Keratinocyte (primary cell): ENCODE measurements around the gene TMEM270. TPM values are rescaled to one million over a fixed set of nuclear protein-coding genes. Genes with fewer than 3 reads are reported as not detected.

Experiments
- DNase-seq: peaks from one replicate; pipeline ENCODE4 v3.0.0-alpha.2; 2011; ENCODE audit warnings: low read depth, missing footprints, low spot score
- FAIRE-seq: peaks from 2 replicates; lab custom pipeline; 2011; peaks lifted over from hg19 to GRCh38; lab: Jason Lieb, UNC
- H2AFZ ChIP-seq: 2 replicates; pipeline ENCODE4 v1.6.0; 2012; ENCODE audit warnings: low read length, control low read depth, inconsistent platforms; ENCODE audit not compliant: control insufficient read depth
- H3K27ac ChIP-seq: 2 replicates; pipeline ENCODE4 v1.5.1; 2011; ENCODE audit warnings: low read length; ENCODE audit not compliant: control insufficient read depth, insufficient read depth
- H3K27me3 ChIP-seq: 3 replicates; pipeline ENCODE4 v1.6.0; 2011; ENCODE audit warnings: low read length; ENCODE audit not compliant: control insufficient read depth, insufficient read depth; ENCODE audit errors: extremely low read depth
- H3K36me3 ChIP-seq, 2 experiments: 2 replicates in 1 of 2; 3 replicates in 1 of 2; pipeline ENCODE4 v1.5.1; 2011; ENCODE audit warnings: low read length in 2 of 2, mild to moderate bottlenecking in 1 of 2; ENCODE audit not compliant: control insufficient read depth in 2 of 2, insufficient read depth in 2 of 2; ENCODE audit errors: extremely low read depth in 1 of 2
- H3K4me1 ChIP-seq: 3 replicates; pipeline ENCODE4 v1.5.1; 2011; ENCODE audit warnings: low read length; ENCODE audit not compliant: control insufficient read depth, insufficient read depth; ENCODE audit errors: extremely low read depth
- H3K4me2 ChIP-seq: 3 replicates; pipeline ENCODE4 v1.6.0; 2011; ENCODE audit warnings: low read depth, low read length; ENCODE audit not compliant: control insufficient read depth, insufficient read depth; ENCODE audit errors: extremely low read depth
- H3K4me3 ChIP-seq, 3 experiments: fragments of 200-600 bp in 1 of 3; sonication (generic) in 1 of 3; 2 replicates in 2 of 3; 3 replicates in 1 of 3; pipeline ENCODE4 v1.5.1; 2011 to 2016; ENCODE audit warnings: low read length in 3 of 3, mild to moderate bottlenecking in 3 of 3, control low read depth in 2 of 3, inconsistent platforms in 1 of 3, low read depth in 1 of 3, mixed read lengths in 1 of 3, mixed run types in 1 of 3, moderate library complexity in 1 of 3; ENCODE audit not compliant: control insufficient read depth in 2 of 3, insufficient read depth in 2 of 3; ENCODE audit errors: extremely low read depth in 1 of 3
- H3K79me2 ChIP-seq: 2 replicates; pipeline ENCODE4 v1.6.0; 2012; ENCODE audit warnings: low read length; ENCODE audit not compliant: control insufficient read depth, insufficient read depth
- H3K9ac ChIP-seq: 3 replicates; pipeline ENCODE4 v1.6.0; 2011; ENCODE audit warnings: low read length; ENCODE audit not compliant: control insufficient read depth, insufficient read depth; ENCODE audit errors: extremely low read depth
- H3K9me1 ChIP-seq: 3 replicates; pipeline ENCODE4 v1.6.0; 2011; ENCODE audit warnings: low read length; ENCODE audit not compliant: control insufficient read depth, insufficient read depth; ENCODE audit errors: extremely low read depth
- H3K9me3 ChIP-seq: 2 replicates; pipeline ENCODE4 v1.5.1; 2012; ENCODE audit warnings: low read depth, low read length; ENCODE audit not compliant: control insufficient read depth
- H4K20me1 ChIP-seq: 3 replicates; pipeline ENCODE4 v1.6.0; 2011; ENCODE audit warnings: low read length; ENCODE audit not compliant: control insufficient read depth, insufficient read depth; ENCODE audit errors: extremely low read depth
- EZH2 ChIP-seq: IDR thresholded peaks from one replicate; pipeline ENCODE4 v1.6.1; 2012; ENCODE audit warnings: inconsistent platforms, mild to moderate bottlenecking, low read length, moderate library complexity
- dilution Hi-C: fragments of 300-500 bp; cut with MboI; formaldehyde crosslinking; loops from one replicate; pipeline ENCODE4 v1.7.0; 2020; ENCODE audit warnings: low sequenced_read_pairs; ENCODE audit not compliant: extremely low pct_ligation_motif_present
- polyA plus RNA-seq, 5 experiments: library from polyadenylated mRNA; depleted of rRNA in 3 of 5; stranded (reverse) in 3 of 5; stranded (forward) in 1 of 5; unstranded in 1 of 5; fragments of >200 nt; gene quantifications; 1 replicate in 1 of 5; 2 replicates in 3 of 5; 3 replicates in 1 of 5; pipeline versions ENCODE4 v1.2.1 to v1.2.3, GENCODE V29; 2011 to 2012; ENCODE audit warnings: missing spikeins in 2 of 5, low read depth in 1 of 5, low replicate concordance in 1 of 5
- TF ChIP-seq, protein P1 (sequence below), 3 experiments: IDR thresholded peaks in 1 of 3; conservative IDR thresholded peaks in 1 of 3; optimal IDR thresholded peaks in 1 of 3; 2 replicates in 2 of 3; 3 replicates in 1 of 3; pipeline versions ENCODE3 to v1.5.1; 2011; ENCODE audit warnings: low read length in 3 of 3, mild to moderate bottlenecking in 3 of 3, moderate library complexity in 2 of 3, control low read depth in 1 of 3, inconsistent platforms in 1 of 3; ENCODE audit not compliant: insufficient read depth in 2 of 3; ENCODE audit errors: extremely low read depth in 1 of 3

The TMEM270 gene
- polyA plus RNA-seq, 1 donor (not counting 4 experiments of a cell fraction or from before 2014, with no cell fraction given): not detected

DNA sequence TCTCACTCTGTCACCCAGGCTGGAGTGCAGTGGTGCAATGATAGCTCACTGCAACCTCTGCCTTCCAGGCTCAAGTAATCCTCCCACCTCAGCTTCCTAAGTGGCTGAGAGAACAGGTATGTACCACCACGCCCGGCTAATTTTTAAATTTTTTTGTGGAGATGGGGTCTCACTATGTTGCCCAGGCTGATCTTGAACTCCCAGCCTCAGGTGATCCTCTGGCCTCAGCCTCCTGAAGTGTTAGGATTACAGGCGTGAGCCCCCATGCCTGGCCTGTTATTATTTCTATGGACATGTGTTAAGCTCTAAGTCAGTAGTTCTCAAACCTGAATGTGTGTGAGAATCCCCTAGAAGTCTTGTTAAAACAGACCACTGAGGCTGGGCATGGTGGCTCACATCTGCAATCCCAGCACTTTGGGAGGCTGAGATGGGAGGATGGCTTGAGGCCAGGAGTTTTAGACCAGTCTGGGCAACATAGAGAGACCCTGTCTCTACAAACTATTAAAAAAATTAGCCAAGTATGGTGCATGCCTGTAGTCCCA lies 24.5 kb downstream of the TMEM270 start:
- H3K4me1 ChIP-seq: no peaks in the 10 kb centered on the region
- H3K27ac ChIP-seq: no peak overlapping the region
- no peak overlapping the region for H3K4me2 ChIP-seq
- no peaks in the 10 kb centered on the region for H4K20me1 ChIP-seq
- no peaks in the 10 kb centered on the region for H3K79me2 ChIP-seq
- FAIRE-seq (no peak), DNase-seq (no peak)
- no peaks in the 10 kb centered on the region for H3K9me1 ChIP-seq
- no peak overlapping the region for H2AFZ ChIP-seq
- dilution Hi-C loops: no loop called here
- H3K9ac ChIP-seq: no peak overlapping the region
- TF ChIP-seq EZH2: no peak
- TF ChIP-seq, protein P1, sequence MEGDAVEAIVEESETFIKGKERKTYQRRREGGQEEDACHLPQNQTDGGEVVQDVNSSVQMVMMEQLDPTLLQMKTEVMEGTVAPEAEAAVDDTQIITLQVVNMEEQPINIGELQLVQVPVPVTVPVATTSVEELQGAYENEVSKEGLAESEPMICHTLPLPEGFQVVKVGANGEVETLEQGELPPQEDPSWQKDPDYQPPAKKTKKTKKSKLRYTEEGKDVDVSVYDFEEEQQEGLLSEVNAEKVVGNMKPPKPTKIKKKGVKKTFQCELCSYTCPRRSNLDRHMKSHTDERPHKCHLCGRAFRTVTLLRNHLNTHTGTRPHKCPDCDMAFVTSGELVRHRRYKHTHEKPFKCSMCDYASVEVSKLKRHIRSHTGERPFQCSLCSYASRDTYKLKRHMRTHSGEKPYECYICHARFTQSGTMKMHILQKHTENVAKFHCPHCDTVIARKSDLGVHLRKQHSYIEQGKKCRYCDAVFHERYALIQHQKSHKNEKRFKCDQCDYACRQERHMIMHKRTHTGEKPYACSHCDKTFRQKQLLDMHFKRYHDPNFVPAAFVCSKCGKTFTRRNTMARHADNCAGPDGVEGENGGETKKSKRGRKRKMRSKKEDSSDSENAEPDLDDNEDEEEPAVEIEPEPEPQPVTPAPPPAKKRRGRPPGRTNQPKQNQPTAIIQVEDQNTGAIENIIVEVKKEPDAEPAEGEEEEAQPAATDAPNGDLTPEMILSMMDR (optimal IDR thresholded peaks at IDR 0.05 in 1 of 3, IDR thresholded peaks at IDR 0.05 in 1 of 3, conservative IDR thresholded peaks at IDR 0.05 in 1 of 3; ENCODE audit: extremely low read depth in 1 of 3, insufficient read depth in 2 of 3, low read length in 3 of 3): no peak
- H3K36me3 ChIP-seq: no peaks in the 10 kb centered on the region
- no peak overlapping the region for H3K4me3 ChIP-seq
- H3K9me3 ChIP-seq: no peaks in the 10 kb centered on the region
- H3K27me3 ChIP-seq: peaks cover 26% of the 10 kb centered on the region

DNA sequence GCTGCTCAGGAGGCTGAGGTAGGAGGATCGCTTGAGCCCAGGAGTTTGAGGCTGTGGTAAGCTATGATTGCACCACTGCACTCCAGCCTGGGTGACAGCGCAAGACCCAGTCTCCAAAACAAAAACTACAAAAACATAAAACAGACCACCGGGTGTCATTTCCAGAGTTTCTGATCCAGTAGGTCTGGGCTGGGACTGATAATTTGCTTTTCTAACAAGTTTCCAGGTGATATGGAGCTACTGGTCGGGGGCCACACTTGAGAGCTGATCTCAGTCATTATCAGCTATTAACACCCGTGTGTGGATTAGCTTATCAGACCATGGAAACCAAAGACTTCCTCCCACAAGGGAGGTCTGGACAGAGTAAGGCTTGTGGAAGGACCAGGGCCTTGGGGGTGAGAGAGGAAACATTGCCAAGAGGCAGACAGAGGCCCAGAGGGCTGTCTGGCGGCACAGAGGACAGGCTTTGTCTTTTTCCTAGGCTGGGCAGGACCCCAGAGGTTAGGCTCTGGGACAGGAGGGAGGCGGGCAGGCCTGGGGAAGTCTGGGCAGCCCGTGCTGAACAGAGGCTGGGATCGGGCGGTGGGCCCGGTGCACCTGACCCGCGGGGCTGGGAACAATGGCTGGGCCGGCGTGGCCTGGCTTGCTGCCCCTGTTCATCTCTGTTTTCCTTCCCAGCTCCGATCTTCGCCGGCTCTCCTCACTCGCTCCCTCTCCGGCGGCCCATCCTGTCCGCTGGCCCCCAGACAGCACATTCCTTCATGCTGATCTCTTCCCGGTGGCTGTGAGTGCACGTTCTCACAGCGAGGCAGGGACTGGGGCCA lies 25.2 kb downstream of the TMEM270 start:
- H3K79me2 ChIP-seq: no peaks in the 10 kb centered on the region
- no peaks in the 10 kb centered on the region for H3K36me3 ChIP-seq
- H3K4me3 ChIP-seq: no peak overlapping the region
- H2AFZ ChIP-seq: no peak overlapping the region
- H3K9me3 ChIP-seq: no peaks in the 10 kb centered on the region
- TF ChIP-seq, protein P1 (optimal IDR thresholded peaks at IDR 0.05 in 1 of 3, IDR thresholded peaks at IDR 0.05 in 1 of 3, conservative IDR thresholded peaks at IDR 0.05 in 1 of 3; ENCODE audit: extremely low read depth in 1 of 3, insufficient read depth in 2 of 3, low read length in 3 of 3): no peak
- TF ChIP-seq EZH2: no peak
- H3K4me1 ChIP-seq: no peaks in the 10 kb centered on the region
- dilution Hi-C loops: no loop called here
- H3K9me1 ChIP-seq: no peaks in the 10 kb centered on the region
- no peak overlapping the region for H3K9ac ChIP-seq
- no peak overlapping the region for H3K4me2 ChIP-seq
- FAIRE-seq: no peak
- H3K27ac ChIP-seq: no peak overlapping the region
- H4K20me1 ChIP-seq: no peaks in the 10 kb centered on the region
- DNase-seq: no peak
- peaks cover 19% of the 10 kb centered on the region for H3K27me3 ChIP-seq
